HUES6 (cell line): ENCODE data around the gene C4orf33.

Experiments used
- H3K27ac ChIP-seq: 2 replicates; pipeline ENCODE4 v1.7.0; 2013; ENCODE audit warnings: low read depth, mild to moderate bottlenecking, low read length, inconsistent platforms
- H3K27me3 ChIP-seq: 2 replicates; pipeline ENCODE4 v1.6.1; 2013; ENCODE audit warnings: low read length; ENCODE audit not compliant: control insufficient read depth, insufficient read depth
- H3K36me3 ChIP-seq: 2 replicates; pipeline ENCODE4 v1.6.1; 2013; ENCODE audit warnings: low read length; ENCODE audit not compliant: control insufficient read depth, insufficient read depth
- H3K4me1 ChIP-seq: 2 replicates; pipeline ENCODE4 v1.6.1; 2013; ENCODE audit warnings: low read length; ENCODE audit not compliant: control insufficient read depth, insufficient read depth
- H3K4me3 ChIP-seq: 2 replicates; pipeline ENCODE4 v1.5.1; 2013; ENCODE audit warnings: low read depth, low read length
- H3K9ac ChIP-seq: one replicate; pipeline ENCODE4 v1.6.1; 2013; ENCODE audit warnings: mild to moderate bottlenecking, low read length
- H3K9me3 ChIP-seq: 2 replicates; pipeline ENCODE4 v1.6.1; 2013; ENCODE audit warnings: low read depth, low read length; ENCODE audit not compliant: control insufficient read depth, insufficient read depth

C4orf33 gene

GRCh38 chr4:129092631-129093190, 3.2 kb upstream of the C4orf33 start:
- Histone ChIP-seq H3K27ac (peak overlapping the region; percentile 73; the same call in 1 of the 2 replicates), H3K4me1 (no peaks in the 10 kb centered on the region), H3K9ac (peak overlapping the region; percentile 91), H3K27me3 (no peaks in the 10 kb centered on the region), H3K4me3 (peak overlapping the region; percentile 89), H3K9me3 (no peaks in the 10 kb centered on the region), H3K36me3 (no peaks in the 10 kb centered on the region)

GRCh38 chr4:129093191-129093920, 2.6 kb upstream of the C4orf33 start, which contains the start of gene SCLT1:
TSS of gene SCLT1 (minus strand) at chr4:129093539. CDS start at chr4:129093103, 436 bp downstream.
- Histone ChIP-seq H3K4me3 (peak within 1 kb of the TSS; percentile 89), H3K9me3 (no peaks in the 10 kb centered on the region), H3K27ac (peak within 1 kb of the TSS; percentile 73), H3K4me1 (no peaks in the 10 kb centered on the region), H3K27me3 (no peaks in the 10 kb centered on the region), H3K36me3 (no peaks in the 10 kb centered on the region), H3K9ac (peak within 1 kb of the TSS; percentile 91)

- no peaks in the 10 kb centered on the region for H3K4me1 ChIP-seq
- no peak overlapping the region for H3K9ac ChIP-seq
- H3K9me3 ChIP-seq, result no peaks in the 10 kb centered on the region
- H3K4me3 ChIP-seq, result no peak overlapping the region; the same call in 1 of the 2 replicates
- H3K27ac ChIP-seq, result no peak overlapping the region
- no peaks in the 10 kb centered on the region for H3K36me3 ChIP-seq
- no peaks in the 10 kb centered on the region for H3K27me3 ChIP-seq
These were observed 1.6 kb upstream of the C4orf33 start for GRCh38 chr4:129094347-129094746.

GRCh38 chr4:129098531-129099001, 2.6 kb downstream of the C4orf33 start:
- no peak overlapping the region for H3K9ac ChIP-seq
- no peak overlapping the region for H3K4me3 ChIP-seq
- no peak overlapping the region for H3K27ac ChIP-seq
- H3K36me3 ChIP-seq, result no peaks in the 10 kb centered on the region
- H3K4me1 ChIP-seq, result no peaks in the 10 kb centered on the region
- H3K27me3 ChIP-seq, result no peaks in the 10 kb centered on the region
- no peaks in the 10 kb centered on the region for H3K9me3 ChIP-seq

GRCh38 chr4:129109965-129110824, 14.2 kb downstream of the C4orf33 start:
- no peak overlapping the region for H3K4me3 ChIP-seq
- no peaks in the 10 kb centered on the region for H3K9me3 ChIP-seq
- no peaks in the 10 kb centered on the region for H3K27me3 ChIP-seq
- H3K4me1 ChIP-seq, result peaks cover 8% of the 10 kb centered on the region; the same call in 1 of the 2 replicates
- no peak overlapping the region for H3K9ac ChIP-seq
- no peak overlapping the region for H3K27ac ChIP-seq
- no peaks in the 10 kb centered on the region for H3K36me3 ChIP-seq

GRCh38 chr4:129110931-129111330, 15.0 kb downstream of the C4orf33 start:
- Histone ChIP-seq H3K4me1 (peaks cover 8% of the 10 kb centered on the region; the same call in 1 of the 2 replicates), H3K36me3 (no peaks in the 10 kb centered on the region), H3K9ac (no peak overlapping the region), H3K27me3 (no peaks in the 10 kb centered on the region), H3K27ac (no peak overlapping the region), H3K9me3 (no peaks in the 10 kb centered on the region), H3K4me3 (no peak overlapping the region)

- no peak overlapping the region for H3K9ac ChIP-seq
- no peaks in the 10 kb centered on the region for H3K27me3 ChIP-seq
- peaks cover 8% of the 10 kb centered on the region; the same call in 1 of the 2 replicates for H3K4me1 ChIP-seq
- H3K27ac ChIP-seq, result no peak overlapping the region
- no peak overlapping the region for H3K4me3 ChIP-seq
- H3K36me3 ChIP-seq, result no peaks in the 10 kb centered on the region
- no peaks in the 10 kb centered on the region for H3K9me3 ChIP-seq
These were observed 16.0 kb downstream of the C4orf33 start for GRCh38 chr4:129111919-129112318.

GRCh38 chr4:129113434-129113833, 17.5 kb downstream of the C4orf33 start:
- Histone ChIP-seq H3K27ac (no peak overlapping the region), H3K4me3 (no peak overlapping the region), H3K9ac (no peak overlapping the region), H3K36me3 (no peaks in the 10 kb centered on the region), H3K9me3 (no peaks in the 10 kb centered on the region), H3K4me1 (peaks cover 8% of the 10 kb centered on the region; the same call in 1 of the 2 replicates), H3K27me3 (no peaks in the 10 kb centered on the region)

- Histone ChIP-seq H3K27ac (no peak overlapping the region), H3K27me3 (no peaks in the 10 kb centered on the region), H3K4me1 (peaks cover 8% of the 10 kb centered on the region; the same call in 1 of the 2 replicates), H3K4me3 (no peak overlapping the region), H3K9me3 (no peaks in the 10 kb centered on the region), H3K9ac (no peak overlapping the region), H3K36me3 (no peaks in the 10 kb centered on the region)
These were observed 18.0 kb downstream of the C4orf33 start for GRCh38 chr4:129113919-129114318.

GRCh38 chr4:129117705-129118104, 21.8 kb downstream of the C4orf33 start:
- H3K9ac ChIP-seq, result no peak overlapping the region
- H3K4me3 ChIP-seq, result no peak overlapping the region
- H3K27ac ChIP-seq, result no peak overlapping the region
- no peaks in the 10 kb centered on the region for H3K36me3 ChIP-seq
- H3K4me1 ChIP-seq, result no peaks in the 10 kb centered on the region; the same call in 1 of the 2 replicates
- no peaks in the 10 kb centered on the region for H3K9me3 ChIP-seq
- H3K27me3 ChIP-seq, result no peaks in the 10 kb centered on the region
